Neuronal stem cell (in vitro differentiated cells): Measurements from ENCODE around the gene GLI3.

ENCODE experiments used
- DNase-seq: peaks from one replicate; pipeline ENCODE4 v3.0.0-alpha.2; 2013; ENCODE audit warnings: low spot score
- H2AFZ ChIP-seq: one replicate; pipeline ENCODE4 v1.6.1; 2013; ENCODE audit warnings: mild to moderate bottlenecking, low read length, inconsistent platforms
- H2AK5ac ChIP-seq: 2 replicates; pipeline ENCODE4 v1.6.1; 2013; ENCODE audit warnings: low read depth, mild to moderate bottlenecking, inconsistent platforms, low read length, moderate library complexity, mixed read lengths
- H2BK120ac ChIP-seq: 2 replicates; pipeline ENCODE4 v1.6.1; 2013; ENCODE audit warnings: low read depth, mild to moderate bottlenecking, inconsistent platforms, low read length, moderate library complexity, mixed read lengths
- H2BK12ac ChIP-seq: one replicate; pipeline ENCODE4 v1.6.1; 2013; ENCODE audit warnings: low read length, inconsistent platforms
- H2BK15ac ChIP-seq: 2 replicates; pipeline ENCODE4 v1.6.1; 2013; ENCODE audit warnings: mild to moderate bottlenecking, low read length, inconsistent platforms, mixed read lengths
- H2BK5ac ChIP-seq: one replicate; pipeline ENCODE4 v1.6.1; 2013; ENCODE audit warnings: inconsistent platforms, mild to moderate bottlenecking, low read length, moderate library complexity
- H3K14ac ChIP-seq: one replicate; pipeline ENCODE4 v1.6.1; 2013; ENCODE audit warnings: low read length, inconsistent platforms
- H3K18ac ChIP-seq: 2 replicates; pipeline ENCODE4 v1.6.1; 2013; ENCODE audit warnings: low read length, inconsistent platforms
- H3K23ac ChIP-seq: 2 replicates; pipeline ENCODE4 v1.6.1; 2013; ENCODE audit warnings: low read depth, mild to moderate bottlenecking, mixed read lengths, low read length, inconsistent platforms; ENCODE audit not compliant: poor library complexity
- H3K27ac ChIP-seq: replicated peaks from 3 replicates; pipeline ENCODE4 v1.5.1; 2013; ENCODE audit warnings: low read length, inconsistent platforms
- H3K27me3 ChIP-seq, 3 experiments: 2 replicates each; pipeline ENCODE4 v1.6.1; 2013; ENCODE audit warnings: low read length in 3 of 3, mild to moderate bottlenecking in 2 of 3, inconsistent platforms in 1 of 3, low read depth in 1 of 3, mixed read lengths in 1 of 3, moderate library complexity in 1 of 3; ENCODE audit not compliant: control insufficient read depth in 3 of 3, insufficient read depth in 3 of 3
- H3K36me3 ChIP-seq, 2 donors: replicated peaks in 1 of 2; 2 replicates each; pipeline ENCODE4 v1.6.1; 2013; ENCODE audit warnings: low read length in 2 of 2; ENCODE audit not compliant: control insufficient read depth in 2 of 2, insufficient read depth in 2 of 2
- H3K4ac ChIP-seq: 2 replicates; pipeline ENCODE4 v1.6.1; 2013; ENCODE audit warnings: inconsistent platforms, mild to moderate bottlenecking, low read length, moderate library complexity
- H3K4me1 ChIP-seq, 2 donors: 1 replicate in 1 of 2; 2 replicates in 1 of 2; pipeline ENCODE4 v1.6.1; 2013; ENCODE audit warnings: low read length in 2 of 2, low read depth in 1 of 2; ENCODE audit not compliant: control insufficient read depth in 2 of 2, insufficient read depth in 1 of 2
- H3K4me2 ChIP-seq: one replicate; pipeline ENCODE4 v1.6.1; 2013; ENCODE audit warnings: mild to moderate bottlenecking, low read length, inconsistent platforms; ENCODE audit not compliant: insufficient read depth, poor library complexity, severe bottlenecking
- H3K4me3 ChIP-seq, 2 donors: 2 replicates each; pipeline ENCODE4 v1.5.1; 2013; ENCODE audit warnings: low read length in 2 of 2, mild to moderate bottlenecking in 2 of 2, inconsistent platforms in 1 of 2, moderate library complexity in 1 of 2
- H3K79me1 ChIP-seq: one replicate; pipeline ENCODE4 v1.6.1; 2013; ENCODE audit warnings: low read depth, mild to moderate bottlenecking, inconsistent platforms, low read length, moderate library complexity
- H3K9ac ChIP-seq: one replicate; pipeline ENCODE4 v1.6.1; 2013; ENCODE audit warnings: mild to moderate bottlenecking, low read depth, low read length, inconsistent platforms; ENCODE audit not compliant: poor library complexity
- H3K9me3 ChIP-seq, 2 donors: replicated peaks in 1 of 2; 2 replicates each; pipeline versions ENCODE3 to v1.6.1; 2013; ENCODE audit warnings: low read length in 2 of 2, mild to moderate bottlenecking in 2 of 2, inconsistent platforms in 1 of 2, low read depth in 1 of 2, mixed read lengths in 1 of 2, moderate library complexity in 1 of 2; ENCODE audit not compliant: control insufficient read depth in 2 of 2, insufficient read depth in 1 of 2
- H4K8ac ChIP-seq: one replicate; pipeline ENCODE4 v1.6.1; 2013; ENCODE audit warnings: low read depth, mild to moderate bottlenecking, inconsistent platforms, low read length, moderate library complexity
- H4K91ac ChIP-seq: one replicate; pipeline ENCODE4 v1.6.1; 2013; ENCODE audit warnings: low read length, low read depth, mild to moderate bottlenecking, inconsistent platforms; ENCODE audit not compliant: poor library complexity
- WGBS, 2 donors: extraction: QIAGEN DNeasy Blood & Tissue Kit; methylation state at CpG; one replicate each; pipeline ENCODE4 v1.1.7; 2013; ENCODE audit warnings: missing lambda C conversion rate in 2 of 2, mixed read lengths in 1 of 2; ENCODE audit not compliant: insufficient read length in 2 of 2, insufficient replicate concordance in 1 of 2; ENCODE audit errors: extremely low coverage in 2 of 2; 5-methylcytosine and 5-hydroxymethylcytosine counted together

The GLI3 gene

DNA sequence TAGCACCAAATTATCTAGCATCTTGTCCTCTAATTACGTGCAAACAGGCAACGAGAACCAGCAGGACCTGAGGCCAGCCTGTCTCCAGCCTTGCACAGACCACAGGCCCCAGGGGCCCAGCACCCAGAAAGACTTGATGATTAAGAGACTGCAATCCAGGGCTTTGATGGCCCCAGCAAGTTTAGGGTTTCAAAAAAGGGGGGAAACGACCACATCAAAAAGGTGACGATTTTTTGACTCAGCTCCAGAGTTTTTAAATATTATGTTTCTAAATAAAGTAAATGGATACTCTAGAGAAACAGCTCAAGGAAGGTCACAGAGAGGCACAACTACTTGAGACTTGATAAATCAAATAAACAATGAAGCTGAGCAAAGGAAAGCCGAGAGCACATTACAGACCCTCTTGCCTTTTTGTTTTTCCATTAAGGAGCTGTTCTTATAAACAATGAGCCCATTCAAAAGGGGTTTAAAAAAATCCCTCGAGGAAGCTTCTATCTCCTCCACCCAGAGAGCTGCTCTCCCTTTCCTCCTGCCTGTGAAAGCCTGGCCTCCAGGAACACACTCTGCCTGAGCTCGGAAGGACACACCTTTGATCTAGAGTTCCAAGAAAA lies 44.1 kb downstream of the GLI3 start:
- Histone ChIP-seq H3K4me3 (no peak overlapping the region), H3K9me3 (peaks cover 0 to 6% of the 10 kb centered on the region in 2 donors), H3K9ac (no peak overlapping the region), H2AK5ac (no peak overlapping the region), H3K4ac (no peak overlapping the region), H3K27me3 (no peaks in the 10 kb centered on the region), H2BK120ac (no peak overlapping the region), H3K4me2 (no peak overlapping the region), H3K36me3 (peaks cover 0 to 66% of the 10 kb centered on the region in 2 donors), H3K18ac (peak overlapping the region; percentile 53), H2BK12ac (no peak overlapping the region), H3K79me1 (no peaks in the 10 kb centered on the region), H3K4me1 (peaks cover 0 to 20% of the 10 kb centered on the region in 2 donors), H2AFZ (no peak overlapping the region), H4K91ac (no peak overlapping the region), H4K8ac (no peak overlapping the region), H3K23ac (no peak overlapping the region), H2BK15ac (no peak overlapping the region), H3K14ac (no peak overlapping the region), H3K27ac (peak overlapping the region; percentile 61), H2BK5ac (no peak overlapping the region)
- WGBS, 2 donors = no CpG with 5 or more reads among the region's 7 CpGs
- peak; percentile 33 for DNase-seq

DNA sequence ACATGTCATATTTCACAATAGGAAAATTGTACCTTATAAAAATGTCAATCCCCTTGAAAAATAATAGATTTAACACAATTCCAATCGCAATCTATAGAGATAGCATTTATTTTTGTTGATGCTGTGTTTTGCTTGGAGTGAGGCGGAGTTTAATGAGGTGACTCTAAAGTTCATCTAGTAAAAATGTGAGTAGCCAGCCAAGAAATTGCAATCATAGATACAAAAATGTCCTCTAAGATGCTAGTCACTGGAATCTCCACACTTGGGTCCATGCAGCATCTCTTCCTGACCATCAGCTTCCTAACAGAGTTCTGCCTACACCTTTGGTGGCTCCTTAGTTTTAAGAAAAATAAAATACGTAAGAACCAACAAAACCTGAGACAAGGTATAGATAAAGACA lies 44.9 kb downstream of the GLI3 start:
- H3K4me1 ChIP-seq = peaks cover 0 to 16% of the 10 kb centered on the region in 2 donors
- H2BK120ac ChIP-seq = no peak overlapping the region
- no peaks in the 10 kb centered on the region for H3K27me3 ChIP-seq
- no peaks in the 10 kb centered on the region for H3K79me1 ChIP-seq
- H3K36me3 ChIP-seq = peaks cover 0 to 63% of the 10 kb centered on the region in 2 donors
- no peak overlapping the region for H2BK5ac ChIP-seq
- peaks cover 0 to 6% of the 10 kb centered on the region in 2 donors for H3K9me3 ChIP-seq
- no peak overlapping the region for H3K4me2 ChIP-seq
- H2BK12ac ChIP-seq = no peak overlapping the region
- no peak overlapping the region for H2AK5ac ChIP-seq
- H3K4me3 ChIP-seq = no peak overlapping the region
- no peak overlapping the region for H3K14ac ChIP-seq
- no peak overlapping the region for H4K91ac ChIP-seq
- no peak overlapping the region for H2BK15ac ChIP-seq
- no peak overlapping the region for H3K27ac ChIP-seq
- H2AFZ ChIP-seq = no peak overlapping the region
- no CpG with 5 or more reads among the region's 3 CpGs for WGBS, 2 donors
- H4K8ac ChIP-seq = no peak overlapping the region
- no peak for DNase-seq
- no peak overlapping the region for H3K4ac ChIP-seq
- no peak overlapping the region for H3K9ac ChIP-seq
- no peak overlapping the region for H3K18ac ChIP-seq
- no peak overlapping the region for H3K23ac ChIP-seq

- Histone ChIP-seq H3K18ac (no peak overlapping the region), H2BK120ac (no peak overlapping the region), H2AK5ac (no peak overlapping the region), H3K4me2 (no peak overlapping the region), H4K91ac (no peak overlapping the region), H3K4ac (no peak overlapping the region), H2BK5ac (no peak overlapping the region), H3K23ac (no peak overlapping the region), H3K27me3 (no peaks in the 10 kb centered on the region), H3K27ac (no peak overlapping the region), H3K36me3 (peaks cover 2 to 65% of the 10 kb centered on the region in 2 donors), H3K14ac (no peak overlapping the region), H3K4me3 (no peak overlapping the region), H3K79me1 (peaks cover 7% of the 10 kb centered on the region), H3K9ac (no peak overlapping the region), H2BK12ac (no peak overlapping the region), H3K9me3 (peaks cover 0 to 6% of the 10 kb centered on the region in 2 donors), H2AFZ (no peak overlapping the region), H3K4me1 (peaks cover 0 to 16% of the 10 kb centered on the region in 2 donors), H2BK15ac (no peak overlapping the region), H4K8ac (no peak overlapping the region)
- no CpG with 5 or more reads among the region's 1 CpG for WGBS, 2 donors
- DNase-seq = no peak
Observed at GRCh38 chr7:42189535-42189934, 47.5 kb downstream of the GLI3 start.

DNA sequence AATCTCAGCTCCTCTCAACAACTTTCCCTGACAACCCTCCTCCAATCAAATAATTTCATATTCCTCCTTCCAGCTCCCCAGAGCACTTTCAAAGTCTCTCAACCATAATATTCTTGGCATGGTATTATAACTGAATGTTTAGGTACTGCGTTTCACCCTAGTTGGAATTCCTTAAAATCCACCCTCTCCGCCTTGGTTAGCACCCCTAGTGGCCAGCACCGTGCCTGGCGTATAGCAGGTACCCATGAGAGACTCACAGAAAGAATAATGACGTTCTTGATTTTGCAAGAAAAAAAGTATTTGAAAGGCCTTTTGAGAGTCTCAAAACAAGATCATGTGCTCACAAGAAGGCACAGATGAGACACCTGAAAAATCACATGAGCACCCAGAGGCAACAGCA lies 50.9 kb downstream of the GLI3 start:
- H3K9ac ChIP-seq = no peak overlapping the region
- no peak overlapping the region for H3K23ac ChIP-seq
- WGBS, 2 donors = no CpG with 5 or more reads among the region's 5 CpGs
- H2BK15ac ChIP-seq = no peak overlapping the region
- peaks cover 2 to 75% of the 10 kb centered on the region in 2 donors for H3K36me3 ChIP-seq
- H3K9me3 ChIP-seq = peaks cover 0 to 6% of the 10 kb centered on the region in 2 donors
- H3K14ac ChIP-seq = no peak overlapping the region
- no peak overlapping the region for H2AK5ac ChIP-seq
- H4K8ac ChIP-seq = no peak overlapping the region
- peaks cover 9% of the 10 kb centered on the region for H3K79me1 ChIP-seq
- no peak overlapping the region for H2BK12ac ChIP-seq
- no peak overlapping the region for H2BK120ac ChIP-seq
- no peaks in the 10 kb centered on the region for H3K27me3 ChIP-seq
- no peak overlapping the region for H3K4me3 ChIP-seq
- H3K4me2 ChIP-seq = no peak overlapping the region
- no peak overlapping the region for H2AFZ ChIP-seq
- H3K4ac ChIP-seq = no peak overlapping the region
- H4K91ac ChIP-seq = no peak overlapping the region
- no peak overlapping the region for H3K27ac ChIP-seq
- H3K18ac ChIP-seq = no peak overlapping the region
- no peak overlapping the region for H2BK5ac ChIP-seq
- peaks cover 0 to 5% of the 10 kb centered on the region in 2 donors for H3K4me1 ChIP-seq
- DNase-seq = no peak
